22Rv1 (cell line): ENCODE data around the gene IFNAR1.

ENCODE experiments used
- ZFX ChIP-seq: fragments of 450-650 bp; IDR thresholded peaks from 2 replicates; pipeline ENCODE4 v1.6.1; 2017; ENCODE audit warnings: antibody characterized with exemption, borderline replicate concordance
- TF ChIP-seq, protein P1 (sequence below): fragments of 450-650 bp; IDR thresholded peaks from 2 replicates; pipeline ENCODE4 v1.5.1; 2017; ENCODE audit warnings: mild to moderate bottlenecking

DNA sequence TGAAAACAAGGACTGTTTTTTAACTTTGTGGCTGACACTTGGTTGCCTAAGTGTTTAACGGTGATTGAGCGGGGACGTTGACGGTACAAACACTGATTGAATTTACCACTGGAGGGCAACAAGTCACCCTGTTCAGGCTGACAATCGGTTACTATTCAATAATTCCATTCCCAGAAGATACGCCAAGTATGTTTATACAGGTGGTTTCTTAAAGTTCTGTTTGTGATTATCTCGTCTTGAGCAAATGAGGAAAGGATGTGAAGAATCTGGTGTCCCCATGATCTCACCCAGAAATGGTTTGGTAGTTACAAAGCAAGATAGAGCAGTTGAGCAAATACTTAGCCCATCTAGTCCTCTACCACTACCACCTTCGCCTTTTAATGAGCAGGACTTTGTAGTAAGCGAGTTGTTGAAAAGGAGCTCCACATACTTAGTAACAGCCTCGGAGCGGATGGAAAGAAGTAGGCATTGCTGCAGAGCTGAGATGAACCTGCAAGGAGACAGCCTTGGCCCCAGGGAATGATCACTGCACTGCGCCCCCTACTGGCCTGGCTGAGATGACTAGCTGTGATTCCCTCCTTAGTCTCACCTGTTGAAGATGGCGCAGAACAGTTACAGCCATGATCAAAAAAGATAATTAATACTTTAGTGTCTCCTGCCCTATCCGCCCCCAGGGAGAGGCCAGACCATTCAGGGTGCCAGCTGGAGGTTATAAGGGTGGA lies 36.3 kb downstream of the IFNAR1 start:
- TF ChIP-seq, protein P1, sequence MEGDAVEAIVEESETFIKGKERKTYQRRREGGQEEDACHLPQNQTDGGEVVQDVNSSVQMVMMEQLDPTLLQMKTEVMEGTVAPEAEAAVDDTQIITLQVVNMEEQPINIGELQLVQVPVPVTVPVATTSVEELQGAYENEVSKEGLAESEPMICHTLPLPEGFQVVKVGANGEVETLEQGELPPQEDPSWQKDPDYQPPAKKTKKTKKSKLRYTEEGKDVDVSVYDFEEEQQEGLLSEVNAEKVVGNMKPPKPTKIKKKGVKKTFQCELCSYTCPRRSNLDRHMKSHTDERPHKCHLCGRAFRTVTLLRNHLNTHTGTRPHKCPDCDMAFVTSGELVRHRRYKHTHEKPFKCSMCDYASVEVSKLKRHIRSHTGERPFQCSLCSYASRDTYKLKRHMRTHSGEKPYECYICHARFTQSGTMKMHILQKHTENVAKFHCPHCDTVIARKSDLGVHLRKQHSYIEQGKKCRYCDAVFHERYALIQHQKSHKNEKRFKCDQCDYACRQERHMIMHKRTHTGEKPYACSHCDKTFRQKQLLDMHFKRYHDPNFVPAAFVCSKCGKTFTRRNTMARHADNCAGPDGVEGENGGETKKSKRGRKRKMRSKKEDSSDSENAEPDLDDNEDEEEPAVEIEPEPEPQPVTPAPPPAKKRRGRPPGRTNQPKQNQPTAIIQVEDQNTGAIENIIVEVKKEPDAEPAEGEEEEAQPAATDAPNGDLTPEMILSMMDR: peak; percentile 94
- TF ChIP-seq ZFX: no peak
